Measurements from ENCODE around the gene PIK3CG.
"Not testable (repeated sequence)": the region's sequence is repeated elsewhere in the genome, so short reads cannot be mapped to it uniquely, and the experiment has no call there.

DNA sequence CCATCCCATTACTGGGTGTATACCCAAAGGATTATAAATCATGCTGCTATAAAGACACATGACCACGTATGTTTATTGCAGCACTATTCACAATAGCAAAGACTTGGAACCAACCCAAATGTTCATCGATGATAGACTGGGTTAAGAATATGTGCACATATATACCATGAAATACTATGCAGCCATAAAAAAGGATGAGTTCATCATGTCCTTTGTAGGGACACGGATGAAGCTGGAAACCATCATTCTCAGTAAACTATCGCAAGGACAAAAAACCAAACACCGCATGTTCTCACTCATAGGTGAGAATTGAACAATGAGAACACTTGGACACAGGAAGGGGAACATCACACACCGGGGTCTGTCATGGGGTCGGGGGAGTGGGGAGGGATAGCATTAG lies 73.0 kb downstream of the PIK3CG start:
- TF ChIP-seq, protein P1, sequence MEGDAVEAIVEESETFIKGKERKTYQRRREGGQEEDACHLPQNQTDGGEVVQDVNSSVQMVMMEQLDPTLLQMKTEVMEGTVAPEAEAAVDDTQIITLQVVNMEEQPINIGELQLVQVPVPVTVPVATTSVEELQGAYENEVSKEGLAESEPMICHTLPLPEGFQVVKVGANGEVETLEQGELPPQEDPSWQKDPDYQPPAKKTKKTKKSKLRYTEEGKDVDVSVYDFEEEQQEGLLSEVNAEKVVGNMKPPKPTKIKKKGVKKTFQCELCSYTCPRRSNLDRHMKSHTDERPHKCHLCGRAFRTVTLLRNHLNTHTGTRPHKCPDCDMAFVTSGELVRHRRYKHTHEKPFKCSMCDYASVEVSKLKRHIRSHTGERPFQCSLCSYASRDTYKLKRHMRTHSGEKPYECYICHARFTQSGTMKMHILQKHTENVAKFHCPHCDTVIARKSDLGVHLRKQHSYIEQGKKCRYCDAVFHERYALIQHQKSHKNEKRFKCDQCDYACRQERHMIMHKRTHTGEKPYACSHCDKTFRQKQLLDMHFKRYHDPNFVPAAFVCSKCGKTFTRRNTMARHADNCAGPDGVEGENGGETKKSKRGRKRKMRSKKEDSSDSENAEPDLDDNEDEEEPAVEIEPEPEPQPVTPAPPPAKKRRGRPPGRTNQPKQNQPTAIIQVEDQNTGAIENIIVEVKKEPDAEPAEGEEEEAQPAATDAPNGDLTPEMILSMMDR (IDR thresholded peaks at IDR 0.05), result not testable (repeated sequence)
- not testable (repeated sequence) for TF ChIP-seq EP300, POLR2A (IDR thresholded peaks at IDR 0.05)
